ENCODE results near the gene SPOCK1. TPM values are rescaled to one million over a fixed set of nuclear protein-coding genes. Genes with fewer than 3 reads are reported as not detected.

Gene SPOCK1
- polyA plus RNA-seq, 1 donor from 2014 or later: not detected

GRCh38 chr5:137192293-137192743 lies 306.8 kb downstream of the SPOCK1 start:
- Mint-ChIP-seq H3K27ac (no peak overlapping the region), H3K4me3 (no peak overlapping the region), H3K4me1 (no peaks in the 10 kb centered on the region), H3K9me3 (peaks cover 0 to 3% (median 0%) of the 10 kb centered on the region in 3 donors), H3K27me3 (peaks cover 3% of the 10 kb centered on the region), H3K36me3 (no peaks in the 10 kb centered on the region)

GRCh38 chr5:137191179-137191578 lies 307.9 kb downstream of the SPOCK1 start:
- H3K36me3 Mint-ChIP-seq: no peaks in the 10 kb centered on the region
- no peak overlapping the region for H3K27ac Mint-ChIP-seq
- peaks cover 0 to 3% (median 0%) of the 10 kb centered on the region in 3 donors for H3K9me3 Mint-ChIP-seq
- H3K4me3 Mint-ChIP-seq: no peak overlapping the region
- peaks cover 3% of the 10 kb centered on the region for H3K27me3 Mint-ChIP-seq
- no peaks in the 10 kb centered on the region for H3K4me1 Mint-ChIP-seq

GRCh38 chr5:137190441-137190840 lies 308.7 kb downstream of the SPOCK1 start:
- Mint-ChIP-seq H3K36me3 (no peaks in the 10 kb centered on the region), H3K27ac (no peak overlapping the region), H3K4me3 (no peak overlapping the region), H3K9me3 (peaks cover 0 to 3% (median 0%) of the 10 kb centered on the region in 3 donors), H3K27me3 (peaks cover 3% of the 10 kb centered on the region), H3K4me1 (no peaks in the 10 kb centered on the region)

GRCh38 chr5:137190031-137190430 lies 309.1 kb downstream of the SPOCK1 start:
- Mint-ChIP-seq H3K36me3 (no peaks in the 10 kb centered on the region), H3K27ac (peak overlapping the region in 1 of 3 donors; percentile 17), H3K9me3 (peaks cover 0 to 3% (median 0%) of the 10 kb centered on the region in 3 donors), H3K27me3 (peaks cover 3% of the 10 kb centered on the region), H3K4me3 (no peak overlapping the region), H3K4me1 (no peaks in the 10 kb centered on the region)

- no peak overlapping the region for H3K27ac Mint-ChIP-seq
- no peaks in the 10 kb centered on the region for H3K4me1 Mint-ChIP-seq
- peaks cover 3% of the 10 kb centered on the region for H3K27me3 Mint-ChIP-seq
- peaks cover 0 to under 1% (median 0%) of the 10 kb centered on the region in 3 donors for H3K9me3 Mint-ChIP-seq
- no peak overlapping the region for H3K4me3 Mint-ChIP-seq
- no peaks in the 10 kb centered on the region for H3K36me3 Mint-ChIP-seq
These were observed 310.6 kb downstream of the SPOCK1 start for GRCh38 chr5:137188566-137188965.

GRCh38 chr5:137186759-137187461 lies 312.2 kb downstream of the SPOCK1 start:
- peaks cover 3% of the 10 kb centered on the region for H3K27me3 Mint-ChIP-seq
- H3K27ac Mint-ChIP-seq: no peak overlapping the region
- no peaks in the 10 kb centered on the region for H3K36me3 Mint-ChIP-seq
- H3K4me3 Mint-ChIP-seq: no peak overlapping the region
- H3K4me1 Mint-ChIP-seq: peaks cover 0 to 1% (median 0%) of the 10 kb centered on the region in 3 donors
- H3K9me3 Mint-ChIP-seq: no peaks in the 10 kb centered on the region

GRCh38 chr5:137185193-137185592 lies 313.9 kb downstream of the SPOCK1 start:
- H3K4me3 Mint-ChIP-seq: no peak overlapping the region
- H3K27me3 Mint-ChIP-seq: peaks cover 3% of the 10 kb centered on the region
- H3K9me3 Mint-ChIP-seq: no peaks in the 10 kb centered on the region
- H3K27ac Mint-ChIP-seq: no peak overlapping the region
- no peaks in the 10 kb centered on the region for H3K36me3 Mint-ChIP-seq
- peaks cover 0 to 1% (median 0%) of the 10 kb centered on the region in 3 donors for H3K4me1 Mint-ChIP-seq

GRCh38 chr5:137184734-137185133 lies 314.4 kb downstream of the SPOCK1 start:
- H3K27ac Mint-ChIP-seq: peak overlapping the region in 1 of 3 donors; percentile 31
- H3K4me1 Mint-ChIP-seq: peaks cover 0 to 1% (median 0%) of the 10 kb centered on the region in 3 donors
- H3K36me3 Mint-ChIP-seq: no peaks in the 10 kb centered on the region
- no peaks in the 10 kb centered on the region for H3K9me3 Mint-ChIP-seq
- no peak overlapping the region for H3K4me3 Mint-ChIP-seq
- H3K27me3 Mint-ChIP-seq: peaks cover 3% of the 10 kb centered on the region

GRCh38 chr5:137182576-137182975 lies 316.6 kb downstream of the SPOCK1 start:
- Mint-ChIP-seq H3K27me3 (no peaks in the 10 kb centered on the region), H3K27ac (no peak overlapping the region), H3K4me3 (no peak overlapping the region), H3K9me3 (no peaks in the 10 kb centered on the region), H3K4me1 (peaks cover 0 to 1% (median 0%) of the 10 kb centered on the region in 3 donors), H3K36me3 (no peaks in the 10 kb centered on the region)

GRCh38 chr5:137181667-137182066 lies 317.5 kb downstream of the SPOCK1 start:
- H3K9me3 Mint-ChIP-seq: no peaks in the 10 kb centered on the region

GRCh38 chr5:137179203-137179602 lies 319.9 kb downstream of the SPOCK1 start:
- H3K9me3 Mint-ChIP-seq: no peaks in the 10 kb centered on the region
- H3K36me3 Mint-ChIP-seq: no peaks in the 10 kb centered on the region
- peaks cover 0 to 1% (median 0%) of the 10 kb centered on the region in 3 donors for H3K4me1 Mint-ChIP-seq
- no peak overlapping the region for H3K4me3 Mint-ChIP-seq
- no peak overlapping the region for H3K27ac Mint-ChIP-seq
- H3K27me3 Mint-ChIP-seq: peaks cover 2% of the 10 kb centered on the region

More at GRCh38 chr5:137181667-137182066, 317.5 kb downstream of the SPOCK1 start:
- Mint-ChIP-seq H3K4me1 (peaks cover 0 to 1% (median 0%) of the 10 kb centered on the region in 3 donors), H3K27me3 (no peaks in the 10 kb centered on the region), H3K36me3 (no peaks in the 10 kb centered on the region), H3K27ac (no peak overlapping the region), H3K4me3 (no peak overlapping the region)

- Mint-ChIP-seq H3K9me3 (no peaks in the 10 kb centered on the region), H3K4me3 (no peak overlapping the region), H3K27me3 (peaks cover 2% of the 10 kb centered on the region), H3K36me3 (no peaks in the 10 kb centered on the region), H3K27ac (no peak overlapping the region), H3K4me1 (no peaks in the 10 kb centered on the region)
These were observed 322.5 kb downstream of the SPOCK1 start for GRCh38 chr5:137176609-137177008.

- Mint-ChIP-seq H3K27ac (no peak overlapping the region), H3K27me3 (peaks cover 2% of the 10 kb centered on the region), H3K4me3 (no peak overlapping the region), H3K9me3 (no peaks in the 10 kb centered on the region), H3K4me1 (no peaks in the 10 kb centered on the region), H3K36me3 (no peaks in the 10 kb centered on the region)
These were observed 323.0 kb downstream of the SPOCK1 start for GRCh38 chr5:137176126-137176525.

- Mint-ChIP-seq H3K36me3 (peaks cover 1% of the 10 kb centered on the region), H3K27ac (no peak overlapping the region), H3K4me1 (no peaks in the 10 kb centered on the region), H3K27me3 (peaks cover 2% of the 10 kb centered on the region), H3K4me3 (no peak overlapping the region), H3K9me3 (no peaks in the 10 kb centered on the region)
These were observed 324.9 kb downstream of the SPOCK1 start for GRCh38 chr5:137174196-137174595.

- H3K36me3 Mint-ChIP-seq: peaks cover 1% of the 10 kb centered on the region
- no peak overlapping the region for H3K4me3 Mint-ChIP-seq
- no peaks in the 10 kb centered on the region for H3K9me3 Mint-ChIP-seq
- H3K4me1 Mint-ChIP-seq: no peaks in the 10 kb centered on the region
- H3K27me3 Mint-ChIP-seq: peaks cover 2% of the 10 kb centered on the region
- no peak overlapping the region for H3K27ac Mint-ChIP-seq
These were observed 326.9 kb downstream of the SPOCK1 start for GRCh38 chr5:137172258-137172657.

- H3K27ac Mint-ChIP-seq: no peak overlapping the region
- no peaks in the 10 kb centered on the region for H3K9me3 Mint-ChIP-seq
- H3K36me3 Mint-ChIP-seq: peaks cover 1% of the 10 kb centered on the region
- H3K4me1 Mint-ChIP-seq: no peaks in the 10 kb centered on the region
- no peaks in the 10 kb centered on the region for H3K27me3 Mint-ChIP-seq
- no peak overlapping the region for H3K4me3 Mint-ChIP-seq
These were observed 331.9 kb downstream of the SPOCK1 start for GRCh38 chr5:137167187-137167586.

All from IgD-negative memory B cell (primary cell).